IMR-90 (cell line): ENCODE measurements around the gene SLC1A5. TPM values are rescaled to one million over a fixed set of nuclear protein-coding genes. Genes with fewer than 3 reads are reported as not detected.

Experiments
- ATAC-seq: fragments of 200-7000 bp; cut with Tn5 transposase; 2 replicates; pipeline ENCODE4 v1.9.1; 2020; ENCODE audit warnings: low read depth, mild to moderate bottlenecking, moderate library complexity
- BruUV-seq: library from RNA; stranded (reverse); fragments of 400-500 nt; replicated peaks from 2 replicates; lab custom pipeline; 2021; lab: Mats Ljungman, UMichigan
- CTCF ChIA-PET: fragments of 300-600 bp; formaldehyde crosslinking; extraction: SDS; loops from one replicate; lab custom pipeline; 2021; ENCODE audit warnings: antibody characterized with exemption; lab: Yijun Ruan, JAX
- POLR2A ChIA-PET: fragments of 300-600 bp; sonication (Branson Sonifier 250); formaldehyde crosslinking; loops from one replicate; lab custom pipeline; 2022; ENCODE audit warnings: antibody characterized with exemption; ENCODE audit not compliant: unreplicated experiment; lab: Charles Lee
- DNase-seq: peaks from one replicate; pipeline ENCODE4 v3.0.0; 2013
- H2AFZ ChIP-seq: replicated peaks from 2 replicates; pipeline ENCODE3; 2013; ENCODE audit warnings: low read length, mild to moderate bottlenecking; ENCODE audit not compliant: poor library complexity
- H2AK5ac ChIP-seq: 2 replicates; pipeline ENCODE4 v1.6.1; 2013; ENCODE audit warnings: low read depth, low read length, inconsistent platforms
- H2AK9ac ChIP-seq: replicated peaks from 2 replicates; pipeline ENCODE3; 2013; ENCODE audit warnings: mild to moderate bottlenecking, low read depth, low read length, moderate library complexity; ENCODE audit not compliant: poor library complexity
- H2BK120ac ChIP-seq: 2 replicates; pipeline ENCODE4 v1.6.1; 2013; ENCODE audit warnings: low read depth, low read length, inconsistent platforms
- H2BK15ac ChIP-seq: 3 replicates; pipeline ENCODE4 v1.6.1; 2013; ENCODE audit warnings: low read depth, low read length, inconsistent platforms
- H2BK20ac ChIP-seq: 2 replicates; pipeline ENCODE4 v1.6.1; 2013; ENCODE audit warnings: low read depth, mild to moderate bottlenecking, inconsistent platforms, low read length, moderate library complexity
- H2BK5ac ChIP-seq: 2 replicates; pipeline ENCODE4 v1.6.1; 2013; ENCODE audit warnings: mild to moderate bottlenecking, low read depth, low read length, inconsistent platforms; ENCODE audit not compliant: poor library complexity, severe bottlenecking
- H3K14ac ChIP-seq: replicated peaks from 2 replicates; pipeline ENCODE4 v1.6.1; 2013; ENCODE audit warnings: low read depth, low read length, inconsistent platforms
- H3K18ac ChIP-seq: 2 replicates; pipeline ENCODE4 v1.6.1; 2013; ENCODE audit warnings: low read depth, low read length, control low read depth
- H3K23ac ChIP-seq: 2 replicates; pipeline ENCODE4 v1.6.1; 2013; ENCODE audit warnings: low read depth, low read length, inconsistent platforms
- H3K27ac ChIP-seq: 2 replicates; pipeline ENCODE4 v1.5.1; 2013; ENCODE audit warnings: mild to moderate bottlenecking, control low read depth, low read length; ENCODE audit not compliant: insufficient read depth
- H3K27me3 ChIP-seq: 2 replicates; pipeline ENCODE4 v1.6.1; 2013; ENCODE audit warnings: low read length; ENCODE audit not compliant: control insufficient read depth, insufficient read depth
- H3K36me3 ChIP-seq: 2 replicates; pipeline ENCODE4 v1.6.1; 2013; ENCODE audit warnings: low read length, mixed read lengths; ENCODE audit not compliant: control insufficient read depth, insufficient read depth
- H3K4ac ChIP-seq: 2 replicates; pipeline ENCODE4 v1.6.1; 2013; ENCODE audit warnings: low read depth, low read length, inconsistent platforms
- H3K4me1 ChIP-seq: 2 replicates; pipeline ENCODE4 v1.6.1; 2013; ENCODE audit warnings: low read length, mixed read lengths; ENCODE audit not compliant: control insufficient read depth, insufficient read depth
- H3K4me2 ChIP-seq: 2 replicates; pipeline ENCODE4 v1.6.1; 2013; ENCODE audit warnings: low read depth, mild to moderate bottlenecking, control low read depth, low read length, moderate library complexity
- H3K4me3 ChIP-seq: 2 replicates; pipeline ENCODE4 v1.5.1; 2013; ENCODE audit warnings: low read depth, mild to moderate bottlenecking, control low read depth, low read length, moderate library complexity; ENCODE audit not compliant: insufficient read depth
- H3K56ac ChIP-seq: 2 replicates; pipeline ENCODE4 v1.6.1; 2013; ENCODE audit warnings: low read length, inconsistent platforms; ENCODE audit not compliant: insufficient read depth; ENCODE audit errors: extremely low read depth
- H3K79me1 ChIP-seq, 2 experiments: 2 replicates each; pipeline ENCODE4 v1.6.1; 2013; ENCODE audit warnings: low read length in 2 of 2, inconsistent platforms in 1 of 2, low read depth in 1 of 2
- H3K9ac ChIP-seq: 2 replicates; pipeline ENCODE4 v1.6.1; 2013; ENCODE audit warnings: low read depth, low read length, control low read depth
- H3K9me1 ChIP-seq: 2 replicates; pipeline ENCODE4 v1.6.1; 2013; ENCODE audit warnings: low read length, inconsistent platforms; ENCODE audit not compliant: insufficient read depth
- H3K9me3 ChIP-seq: 2 replicates; pipeline ENCODE4 v1.6.1; 2013; ENCODE audit warnings: low read length; ENCODE audit not compliant: control insufficient read depth, insufficient read depth
- H4K20me1 ChIP-seq: 2 replicates; pipeline ENCODE4 v1.6.1; 2013; ENCODE audit warnings: low read length, inconsistent platforms; ENCODE audit not compliant: insufficient read depth
- H4K5ac ChIP-seq: 2 replicates; pipeline ENCODE4 v1.6.1; 2013; ENCODE audit warnings: mild to moderate bottlenecking, low read depth, low read length, control low read depth
- H4K8ac ChIP-seq, 2 experiments: 2 replicates each; pipeline ENCODE4 v1.6.1; 2013; ENCODE audit warnings: low read depth in 2 of 2, low read length in 2 of 2, control low read depth in 1 of 2, inconsistent platforms in 1 of 2
- H4K91ac ChIP-seq: 2 replicates; pipeline ENCODE4 v1.6.1; 2013; ENCODE audit warnings: low read depth, low read length, inconsistent platforms; ENCODE audit not compliant: insufficient read depth
- BHLHE40 ChIP-seq: fragments of 150-350 bp; IDR thresholded peaks from 2 replicates; pipeline ENCODE4 v1.6.1; 2016; ENCODE audit warnings: mild to moderate bottlenecking, low read depth, low read length
- CEBPB ChIP-seq: IDR thresholded peaks from 2 replicates; pipeline ENCODE4 v1.6.1; 2012; ENCODE audit warnings: low read depth, low read length, improper control_type of control experiment
- MAFK ChIP-seq: IDR thresholded peaks from 2 replicates; pipeline ENCODE4 v1.6.1; 2012; ENCODE audit warnings: low read depth, low read length, improper control_type of control experiment
- MXI1 ChIP-seq: IDR thresholded peaks from 2 replicates; pipeline ENCODE4 v1.6.1; 2012; ENCODE audit warnings: low read depth, mild to moderate bottlenecking, low read length, moderate library complexity, borderline replicate concordance
- NFE2L2 ChIP-seq: fragments of 150-350 bp; IDR thresholded peaks from 2 replicates; pipeline ENCODE4 v1.6.1; 2016; ENCODE audit warnings: low read depth, mild to moderate bottlenecking, low read length
- SMC3 ChIP-seq: fragments of 150-350 bp; IDR thresholded peaks from 2 replicates; pipeline ENCODE4 v1.6.1; 2016; ENCODE audit warnings: low read depth, mild to moderate bottlenecking, antibody characterized with exemption, low read length, moderate library complexity
- WGBS, 2 experiments: methylation state at CpG; one replicate each; pipeline versions ENCODE4 v1.1.5 to v1.1.7; 2013; ENCODE audit warnings: missing lambda C conversion rate in 2 of 2; ENCODE audit not compliant: insufficient read length in 1 of 2; ENCODE audit errors: extremely low coverage in 2 of 2; 5-methylcytosine and 5-hydroxymethylcytosine counted together
- dilution Hi-C: fragments of 300-500 bp; cut with HindIII; formaldehyde crosslinking; loops from one replicate; pipeline ENCODE4 v1.14.3; 2018; ENCODE audit warnings: low sequenced_read_pairs; ENCODE audit not compliant: unreplicated experiment
- in situ Hi-C: fragments of 300-500 bp; cut with MboI; formaldehyde crosslinking; loops from 3 replicates; pipeline ENCODE4 v1.14.3; 2019; ENCODE audit warnings: low sequenced_read_pairs, inconsistent platforms, mixed read lengths
- intact Hi-C: fragments of 100-400 bp; cut with micrococcal nuclease; formaldehyde crosslinking; loops from 2 replicates; pipeline ENCODE4 v1.10.0; 2022
- polyA plus RNA-seq, 3 experiments: library from polyadenylated mRNA; depleted of rRNA; stranded (reverse); fragments of >200 nt; gene quantifications; 2 replicates each; pipeline ENCODE4 v1.2.3, GENCODE V29; 2012; ENCODE audit warnings: low replicate concordance in 1 of 3
- total RNA-seq: library from RNA; depleted of rRNA; stranded (reverse); fragments of >200 nt; gene quantifications from 2 replicates; pipeline ENCODE4 v1.2.3, GENCODE V29; 2012
- TF ChIP-seq, protein P1 (sequence below): fragments of 150-350 bp; IDR thresholded peaks from 2 replicates; pipeline ENCODE4 v1.6.1; 2016; ENCODE audit warnings: low read depth, mild to moderate bottlenecking, low read length, moderate library complexity, borderline replicate concordance
- TF ChIP-seq, protein P2 (sequence below): fragments of 150-350 bp; IDR thresholded peaks from 2 replicates; pipeline ENCODE4 v1.6.1; 2017; ENCODE audit warnings: mild to moderate bottlenecking, antibody characterized with exemption, low read length, low read depth
- TF ChIP-seq, protein P3 (sequence below): conservative IDR thresholded peaks from 2 replicates; pipeline ENCODE4 v1.5.1; 2012; ENCODE audit warnings: mild to moderate bottlenecking, low read depth, low read length, improper control_type of control experiment

Gene SLC1A5
- total and polyA plus RNA-seq, 2 of the 4 experiments (the other 2 are of a cell fraction) = 142 to 171 TPM

DNA sequence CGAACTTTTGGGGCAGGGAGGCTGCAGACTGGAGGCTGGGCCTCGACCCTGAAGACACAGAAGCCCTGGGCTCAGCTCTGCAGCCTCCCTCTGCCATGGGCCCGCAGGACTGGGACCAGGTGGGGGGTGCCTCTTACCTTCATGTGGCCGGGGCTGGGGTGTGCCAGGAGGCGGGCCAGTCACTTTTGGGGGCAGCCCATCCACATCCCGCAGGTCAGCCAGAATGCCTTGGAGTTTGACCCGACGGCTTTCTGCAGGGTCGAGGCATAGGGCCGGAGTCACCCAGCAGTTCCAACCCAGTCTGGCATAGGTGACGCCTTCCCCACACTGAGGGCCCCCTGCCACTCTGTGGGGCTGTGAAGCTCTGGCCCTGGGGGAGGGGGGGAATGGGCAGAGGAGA is 60.6 kb downstream of the SLC1A5 start:
- H3K56ac ChIP-seq = no peak overlapping the region
- no peak overlapping the region for H3K4me2 ChIP-seq
- H3K4me1 ChIP-seq = peaks cover 14% of the 10 kb centered on the region
- H4K5ac ChIP-seq = no peak overlapping the region
- ATAC-seq (no peak), DNase-seq (no peak)
- intact Hi-C loops (no loop called here), in situ Hi-C loops (no loop called here), dilution Hi-C loops (no loop called here)
- H2AK5ac ChIP-seq = no peak overlapping the region
- H2BK120ac ChIP-seq = no peak overlapping the region
- H2BK20ac ChIP-seq = no peak overlapping the region
- H2BK5ac ChIP-seq = no peak overlapping the region
- no peak overlapping the region for H3K4ac ChIP-seq
- ChIA-PET POLR2A (no interaction called here), CTCF (no interaction called here)
- no peak overlapping the region for H4K8ac ChIP-seq
- H3K27ac ChIP-seq = no peak overlapping the region
- no peaks in the 10 kb centered on the region for H3K9me3 ChIP-seq
- TF ChIP-seq, protein P1, sequence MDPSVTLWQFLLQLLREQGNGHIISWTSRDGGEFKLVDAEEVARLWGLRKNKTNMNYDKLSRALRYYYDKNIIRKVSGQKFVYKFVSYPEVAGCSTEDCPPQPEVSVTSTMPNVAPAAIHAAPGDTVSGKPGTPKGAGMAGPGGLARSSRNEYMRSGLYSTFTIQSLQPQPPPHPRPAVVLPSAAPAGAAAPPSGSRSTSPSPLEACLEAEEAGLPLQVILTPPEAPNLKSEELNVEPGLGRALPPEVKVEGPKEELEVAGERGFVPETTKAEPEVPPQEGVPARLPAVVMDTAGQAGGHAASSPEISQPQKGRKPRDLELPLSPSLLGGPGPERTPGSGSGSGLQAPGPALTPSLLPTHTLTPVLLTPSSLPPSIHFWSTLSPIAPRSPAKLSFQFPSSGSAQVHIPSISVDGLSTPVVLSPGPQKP = no peak
- TF ChIP-seq MXI1 (no peak), NFE2L2 (no peak), MAFK (no peak), SMC3 (no peak), BHLHE40 (no peak), CEBPB (no peak)
- TF ChIP-seq, protein P2, sequence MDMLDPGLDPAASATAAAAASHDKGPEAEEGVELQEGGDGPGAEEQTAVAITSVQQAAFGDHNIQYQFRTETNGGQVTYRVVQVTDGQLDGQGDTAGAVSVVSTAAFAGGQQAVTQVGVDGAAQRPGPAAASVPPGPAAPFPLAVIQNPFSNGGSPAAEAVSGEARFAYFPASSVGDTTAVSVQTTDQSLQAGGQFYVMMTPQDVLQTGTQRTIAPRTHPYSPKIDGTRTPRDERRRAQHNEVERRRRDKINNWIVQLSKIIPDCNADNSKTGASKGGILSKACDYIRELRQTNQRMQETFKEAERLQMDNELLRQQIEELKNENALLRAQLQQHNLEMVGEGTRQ = no peak
- TF ChIP-seq, protein P3, sequence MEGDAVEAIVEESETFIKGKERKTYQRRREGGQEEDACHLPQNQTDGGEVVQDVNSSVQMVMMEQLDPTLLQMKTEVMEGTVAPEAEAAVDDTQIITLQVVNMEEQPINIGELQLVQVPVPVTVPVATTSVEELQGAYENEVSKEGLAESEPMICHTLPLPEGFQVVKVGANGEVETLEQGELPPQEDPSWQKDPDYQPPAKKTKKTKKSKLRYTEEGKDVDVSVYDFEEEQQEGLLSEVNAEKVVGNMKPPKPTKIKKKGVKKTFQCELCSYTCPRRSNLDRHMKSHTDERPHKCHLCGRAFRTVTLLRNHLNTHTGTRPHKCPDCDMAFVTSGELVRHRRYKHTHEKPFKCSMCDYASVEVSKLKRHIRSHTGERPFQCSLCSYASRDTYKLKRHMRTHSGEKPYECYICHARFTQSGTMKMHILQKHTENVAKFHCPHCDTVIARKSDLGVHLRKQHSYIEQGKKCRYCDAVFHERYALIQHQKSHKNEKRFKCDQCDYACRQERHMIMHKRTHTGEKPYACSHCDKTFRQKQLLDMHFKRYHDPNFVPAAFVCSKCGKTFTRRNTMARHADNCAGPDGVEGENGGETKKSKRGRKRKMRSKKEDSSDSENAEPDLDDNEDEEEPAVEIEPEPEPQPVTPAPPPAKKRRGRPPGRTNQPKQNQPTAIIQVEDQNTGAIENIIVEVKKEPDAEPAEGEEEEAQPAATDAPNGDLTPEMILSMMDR = no peak
- no peaks in the 10 kb centered on the region for H3K27me3 ChIP-seq
- WGBS, 2 experiments = 83% methylated on average over 2 of the region's 11 CpGs; no CpG with 5 or more reads in 1 of the 2 experiments
- peaks cover 83% of the 10 kb centered on the region for H3K36me3 ChIP-seq
- no peak overlapping the region for H2AK9ac ChIP-seq
- peaks cover 17% of the 10 kb centered on the region; the same call in 1 of the 2 replicates for H3K9me1 ChIP-seq
- H3K79me1 ChIP-seq = peaks cover 31 to 75% of the 10 kb centered on the region in 2 experiments
- no peak overlapping the region for H4K91ac ChIP-seq
- no peak overlapping the region for H2BK15ac ChIP-seq
- no peak overlapping the region for H3K9ac ChIP-seq
- H4K20me1 ChIP-seq = peaks cover 60% of the 10 kb centered on the region
- H3K23ac ChIP-seq = no peak overlapping the region
- BruUV-seq = no TSS peak
- H3K14ac ChIP-seq = no peak overlapping the region
- no peak overlapping the region for H3K18ac ChIP-seq
- no peak overlapping the region for H3K4me3 ChIP-seq
- no peak overlapping the region for H2AFZ ChIP-seq
